Stimulated activated CD4-positive, alpha-beta T cell treated with anti-CD3 and anti-CD28 coated beads, Interleukin-1b, Interleukin-23, amount 100 ng/mL, for 24 hours (primary cell): Measurements from ENCODE around the gene GALNT14.

Experiments used
- DNase-seq, 4 experiments: peaks; one replicate each; pipeline ENCODE4 v3.0.0-alpha.2; 2020; ENCODE audit warnings: low read depth in 4 of 4, low spot score in 1 of 4

The GALNT14 gene

GRCh38 chr2:31136000-31136399, 2.2 kb downstream of the GALNT14 start:
- DNase-seq = no peak

GRCh38 chr2:31134480-31134879, 3.8 kb downstream of the GALNT14 start:
- no peak for DNase-seq

GRCh38 chr2:31132786-31133185, 5.5 kb downstream of the GALNT14 start:
- DNase-seq = no peak

GRCh38 chr2:31131871-31132270, 6.4 kb downstream of the GALNT14 start:
- no peak for DNase-seq

GRCh38 chr2:31129375-31130171, 8.7 kb downstream of the GALNT14 start:
- DNase-seq = no peak

- no peak for DNase-seq
Observed at GRCh38 chr2:31127931-31128330, 10.3 kb downstream of the GALNT14 start.

- no peak for DNase-seq
Observed at GRCh38 chr2:31125918-31126695, 12.1 kb downstream of the GALNT14 start.

GRCh38 chr2:31124904-31125303, 13.3 kb downstream of the GALNT14 start:
- no peak for DNase-seq

- DNase-seq = no peak
Observed at GRCh38 chr2:31122133-31122532, 16.1 kb downstream of the GALNT14 start.

GRCh38 chr2:31113765-31114164, 24.5 kb downstream of the GALNT14 start:
- DNase-seq = no peak

GRCh38 chr2:31112544-31112943, 25.7 kb downstream of the GALNT14 start:
- no peak for DNase-seq

GRCh38 chr2:31110998-31111397, 27.2 kb downstream of the GALNT14 start:
- DNase-seq = no peak

- no peak for DNase-seq
Observed at GRCh38 chr2:31110431-31110830, 27.8 kb downstream of the GALNT14 start.

- no peak for DNase-seq
Observed at GRCh38 chr2:31109633-31110192, 28.5 kb downstream of the GALNT14 start.

- no peak for DNase-seq
Observed at GRCh38 chr2:31108561-31109286, 29.5 kb downstream of the GALNT14 start.

- no peak for DNase-seq
Observed at GRCh38 chr2:31107591-31108300, 30.5 kb downstream of the GALNT14 start.

- no peak for DNase-seq
Observed at GRCh38 chr2:31101701-31102100, 36.5 kb downstream of the GALNT14 start.

GRCh38 chr2:31097962-31098613, 40.2 kb downstream of the GALNT14 start:
- no peak for DNase-seq

GRCh38 chr2:31090188-31090587, 48.1 kb downstream of the GALNT14 start:
- DNase-seq = no peak

GRCh38 chr2:31089645-31090044, 48.6 kb downstream of the GALNT14 start:
- DNase-seq = no peak
